GM23338 (cell line): ENCODE results near the gene SERPINE2. TPM values are rescaled to one million over a fixed set of nuclear protein-coding genes. Genes with fewer than 3 reads are reported as not detected.

ENCODE experiments used
- ATAC-seq: fragments of 200-7000 bp; cut with Tn5 transposase; 3 replicates; pipeline ENCODE4 v1.9.1; 2020
- DNase-seq: peaks from one replicate; pipeline ENCODE4 v3.0.0-alpha.2; 2015; ENCODE audit warnings: low spot score
- H2AFZ ChIP-seq: fragments of 200-600 bp; sonication (generic); 2 replicates; pipeline ENCODE4 v1.8.0; 2016; ENCODE audit warnings: antibody characterized with exemption, mild to moderate bottlenecking, moderate library complexity
- H3F3A ChIP-seq: fragments of 200-600 bp; sonication (generic); replicated peaks from 2 replicates; pipeline ENCODE4 v1.8.0; 2017; ENCODE audit warnings: antibody characterized with exemption, mixed run types, low read depth
- H3K27ac ChIP-seq: fragments of 200-600 bp; sonication (generic); 2 replicates; pipeline ENCODE4 v1.6.1; 2016; ENCODE audit warnings: low read depth
- H3K27me3 ChIP-seq: fragments of 200-600 bp; sonication (generic); 2 replicates; pipeline ENCODE4 v1.8.0; 2016; ENCODE audit warnings: mild to moderate bottlenecking, mixed run types, moderate library complexity; ENCODE audit not compliant: insufficient read depth
- H3K36me3 ChIP-seq: fragments of 200-600 bp; sonication (generic); 2 replicates; pipeline ENCODE4 v1.8.0; 2016; ENCODE audit warnings: mild to moderate bottlenecking; ENCODE audit not compliant: insufficient read depth
- H3K4me1 ChIP-seq: fragments of 200-600 bp; sonication (generic); 2 replicates; pipeline ENCODE4 v1.8.0; 2016; ENCODE audit warnings: mild to moderate bottlenecking, moderate library complexity; ENCODE audit not compliant: insufficient read depth
- H3K4me2 ChIP-seq: fragments of 200-600 bp; sonication (generic); 2 replicates; pipeline ENCODE4 v1.7.1; 2017; ENCODE audit warnings: mixed run types
- H3K4me3 ChIP-seq: fragments of 200-600 bp; sonication (generic); 2 replicates; pipeline ENCODE4 v1.6.1; 2016; ENCODE audit warnings: mixed run types
- H3K79me2 ChIP-seq: fragments of 200-600 bp; sonication (generic); replicated peaks from 2 replicates; pipeline ENCODE4 v1.8.0; 2017; ENCODE audit warnings: mild to moderate bottlenecking; ENCODE audit not compliant: insufficient read depth
- H3K9me2 ChIP-seq: fragments of 200-600 bp; sonication (generic); 2 replicates; pipeline ENCODE4 v1.8.0; 2017; ENCODE audit not compliant: insufficient read depth
- H4K20me1 ChIP-seq: fragments of 200-600 bp; sonication (generic); replicated peaks from 2 replicates; pipeline ENCODE4 v1.8.0; 2017; ENCODE audit warnings: mild to moderate bottlenecking; ENCODE audit not compliant: insufficient read depth
- H3K27ac Mint-ChIP-seq: 2 replicates; pipeline ENCODE4 v1.8.0; 2020; ENCODE audit warnings: inconsistent platforms, mild to moderate bottlenecking, moderate library complexity, mixed read lengths
- H3K27me3 Mint-ChIP-seq: 3 replicates; pipeline ENCODE4 v1.8.0; 2022; ENCODE audit warnings: low read depth, mild to moderate bottlenecking, moderate library complexity, mixed read lengths, inconsistent platforms; ENCODE audit not compliant: insufficient read depth, poor library complexity
- H3K36me3 Mint-ChIP-seq: 3 replicates; pipeline ENCODE4 v1.8.0; 2021; ENCODE audit warnings: low read depth, mild to moderate bottlenecking, inconsistent platforms, moderate library complexity, mixed read lengths
- H3K4me1 Mint-ChIP-seq: 3 replicates; pipeline ENCODE4 v1.8.0; 2020; ENCODE audit warnings: mild to moderate bottlenecking, inconsistent platforms, mixed read lengths
- H3K4me3 Mint-ChIP-seq: 3 replicates; pipeline ENCODE4 v1.8.0; 2021; ENCODE audit warnings: moderate library complexity, mild to moderate bottlenecking, inconsistent platforms, mixed read lengths
- H3K9me3 Mint-ChIP-seq: 3 replicates; pipeline ENCODE4 v1.8.0; 2020; ENCODE audit warnings: moderate library complexity, mild to moderate bottlenecking, inconsistent platforms, mixed read lengths
- CTCF ChIP-seq, 2 experiments: fragments of 200-600 bp in 1 of 2; sonication (generic) in 1 of 2; conservative IDR thresholded peaks; 2 replicates each; pipeline versions ENCODE4 v1.5.1 to v1.6.1; 2016 to 2017; ENCODE audit warnings: antibody characterized with exemption in 2 of 2, low read depth in 2 of 2, mild to moderate bottlenecking in 2 of 2, moderate library complexity in 1 of 2
- EZH2phosphoT487 ChIP-seq: fragments of 200-600 bp; sonication (generic); IDR thresholded peaks from one replicate; pipeline ENCODE4 v1.8.1; 2018; ENCODE audit warnings: antibody characterized with exemption; ENCODE audit not compliant: unreplicated experiment
- POLR2AphosphoS5 ChIP-seq: IDR thresholded peaks from 2 replicates; pipeline ENCODE4 v1.6.1; 2016; ENCODE audit warnings: antibody characterized with exemption, low read depth
- REST ChIP-seq: IDR thresholded peaks from one replicate; pipeline ENCODE4 v1.6.1; 2018; ENCODE audit warnings: antibody characterized with exemption; ENCODE audit not compliant: unreplicated experiment
- ZNF114 ChIP-seq: fragments of 250-450 bp; sonication (Bioruptor Pico); IDR thresholded peaks from 2 replicates; pipeline ENCODE4 v1.5.0; 2020; ENCODE audit warnings: mild to moderate bottlenecking, moderate library complexity
- ZNF331 ChIP-seq: fragments of 250-450 bp; sonication (Bioruptor Pico); IDR thresholded peaks from 2 replicates; pipeline ENCODE4 v1.5.0; 2020; ENCODE audit warnings: low read depth, mild to moderate bottlenecking, moderate library complexity
- ZNF462 ChIP-seq: fragments of 250-450 bp; sonication (Bioruptor Pico); IDR thresholded peaks from 2 replicates; pipeline ENCODE4 v1.5.0; 2020; ENCODE audit warnings: mild to moderate bottlenecking, moderate library complexity
- polyA plus RNA-seq: library from polyadenylated mRNA; unstranded; fragments of >200 nt; fragmentation: Nextera tagmentation; extraction: Ambion mirVana; gene quantifications from 2 replicates; pipeline ENCODE4 v1.2.1, GENCODE V29; 2016
- total RNA-seq: library from RNA; depleted of rRNA; stranded (reverse); fragments of >200 nt; shearing (Covaris generic); gene quantifications from 2 replicates; pipeline ENCODE4 v1.2.3, GENCODE V29; 2014

The SERPINE2 gene
- total and polyA plus RNA-seq, 2 experiments from 2014 or later, result 38.6 to 44.2 TPM

- no peak overlapping the region for H3K4me3 ChIP-seq
- no peaks in the 10 kb centered on the region for H3K4me1 ChIP-seq
- H3K27ac ChIP-seq, result no peak overlapping the region
- H4K20me1 ChIP-seq, result no peaks in the 10 kb centered on the region
- no peaks in the 10 kb centered on the region for H3K36me3 ChIP-seq
- H3K9me2 ChIP-seq, result peaks cover 18% of the 10 kb centered on the region
- TF ChIP-seq POLR2AphosphoS5 (no peak), CTCF (conservative IDR thresholded peaks at IDR 0.05; ENCODE audit: low read depth in 2 of 2) (no peak), ZNF331 (CRISPR knock-in tag) (no peak), EZH2phosphoT487 (no peak), ZNF114 (no peak), REST (no peak), ZNF462 (CRISPR knock-in tag) (no peak)
- no peaks in the 10 kb centered on the region for H3K27me3 ChIP-seq
- DNase-seq, result no peak
- Mint-ChIP-seq H3K27me3 (peaks cover 2% of the 10 kb centered on the region), H3K4me1 (no peaks in the 10 kb centered on the region), H3K4me3 (no peak overlapping the region), H3K27ac (no peak overlapping the region), H3K9me3 (peaks cover 2% of the 10 kb centered on the region; the same call in 1 of the 3 replicates), H3K36me3 (no peaks in the 10 kb centered on the region)
- H3K4me2 ChIP-seq, result no peak overlapping the region
- no peak overlapping the region for H2AFZ ChIP-seq
- no peak for ATAC-seq
- H3K79me2 ChIP-seq, result no peaks in the 10 kb centered on the region
- no peaks in the 10 kb centered on the region for H3F3A ChIP-seq
Observed at GRCh38 chr2:224073676-224074075, 34.6 kb upstream of the SERPINE2 start.
